Upper lobe of right lung (tissue), 1 donor: ENCODE data around the gene PTPRM. TPM values are rescaled to one million over a fixed set of nuclear protein-coding genes. Genes with fewer than 3 reads are reported as not detected.

ENCODE experiments used
- ATAC-seq: fragments of 200-7000 bp; cut with Tn5 transposase; one replicate; pipeline ENCODE4 v1.9.1; 2020; ENCODE audit warnings: mild to moderate bottlenecking, moderate library complexity
- DNase-seq: peaks from one replicate; pipeline ENCODE4 v3.0.0-alpha.2; 2020
- H3K27ac ChIP-seq: fragments of 200-600 bp; one replicate; pipeline ENCODE4 v1.8.0; 2022
- H3K27me3 ChIP-seq: fragments of 200-600 bp; one replicate; pipeline ENCODE4 v1.8.0; 2022; ENCODE audit warnings: mild to moderate bottlenecking
- H3K36me3 ChIP-seq: fragments of 200-600 bp; one replicate; pipeline ENCODE4 v1.8.0; 2022
- H3K4me1 ChIP-seq: fragments of 200-600 bp; one replicate; pipeline ENCODE4 v1.8.0; 2022
- H3K4me3 ChIP-seq: fragments of 200-600 bp; one replicate; pipeline ENCODE4 v1.8.0; 2022; ENCODE audit warnings: mild to moderate bottlenecking
- H3K9me3 ChIP-seq: fragments of 200-600 bp; one replicate; pipeline ENCODE4 v1.8.0; 2022
- intact Hi-C: fragments of 100-400 bp; cut with DNase I; formaldehyde crosslinking; loops from one replicate; pipeline ENCODE4 v1.11.0; 2022
- total RNA-seq: library from RNA; stranded (reverse); fragmentation: NEBNext Ultra II Directional; extraction: Animal tissue kit (Norgen Biotek cat#: 25700); gene quantifications from one replicate; pipeline ENCODE4 v1.2.1, GENCODE V29; 2021
- TF ChIP-seq, protein P1 (sequence below): fragments of 200-600 bp; IDR thresholded peaks from one replicate; pipeline ENCODE4 v1.8.0; 2022; ENCODE audit warnings: antibody characterized with exemption
- donor health status: DM: no; HTN: yes; CAD: no; lungs with severe emphysema.

PTPRM gene
- total RNA-seq, 1 donor from 2014 or later: 99.3 TPM

DNA sequence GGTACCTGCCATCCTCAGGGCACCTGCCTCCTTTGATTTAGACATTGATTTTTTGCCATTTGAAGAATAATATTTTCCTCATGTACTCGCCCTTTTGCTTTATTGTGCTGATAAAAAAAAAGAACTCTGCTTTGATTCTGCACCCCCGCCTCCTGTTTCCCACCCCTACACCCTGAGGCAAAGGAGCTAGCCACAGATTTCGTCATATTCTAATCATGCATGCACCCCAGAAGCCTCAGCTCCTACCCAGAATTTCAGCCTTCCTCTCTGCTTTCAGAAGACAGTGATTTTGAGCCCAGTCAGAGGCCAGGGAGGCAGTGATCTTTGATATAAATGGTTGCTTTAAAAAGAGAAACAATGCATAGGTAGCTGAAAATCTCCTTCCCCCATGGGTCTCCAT lies 329.0 kb downstream of the PTPRM start:
- H3K4me1 ChIP-seq: peaks cover 5% of the 10 kb centered on the region
- H3K9me3 ChIP-seq: no peaks in the 10 kb centered on the region
- no peak for DNase-seq
- H3K27me3 ChIP-seq: no peaks in the 10 kb centered on the region
- TF ChIP-seq, protein P1, sequence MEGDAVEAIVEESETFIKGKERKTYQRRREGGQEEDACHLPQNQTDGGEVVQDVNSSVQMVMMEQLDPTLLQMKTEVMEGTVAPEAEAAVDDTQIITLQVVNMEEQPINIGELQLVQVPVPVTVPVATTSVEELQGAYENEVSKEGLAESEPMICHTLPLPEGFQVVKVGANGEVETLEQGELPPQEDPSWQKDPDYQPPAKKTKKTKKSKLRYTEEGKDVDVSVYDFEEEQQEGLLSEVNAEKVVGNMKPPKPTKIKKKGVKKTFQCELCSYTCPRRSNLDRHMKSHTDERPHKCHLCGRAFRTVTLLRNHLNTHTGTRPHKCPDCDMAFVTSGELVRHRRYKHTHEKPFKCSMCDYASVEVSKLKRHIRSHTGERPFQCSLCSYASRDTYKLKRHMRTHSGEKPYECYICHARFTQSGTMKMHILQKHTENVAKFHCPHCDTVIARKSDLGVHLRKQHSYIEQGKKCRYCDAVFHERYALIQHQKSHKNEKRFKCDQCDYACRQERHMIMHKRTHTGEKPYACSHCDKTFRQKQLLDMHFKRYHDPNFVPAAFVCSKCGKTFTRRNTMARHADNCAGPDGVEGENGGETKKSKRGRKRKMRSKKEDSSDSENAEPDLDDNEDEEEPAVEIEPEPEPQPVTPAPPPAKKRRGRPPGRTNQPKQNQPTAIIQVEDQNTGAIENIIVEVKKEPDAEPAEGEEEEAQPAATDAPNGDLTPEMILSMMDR: no peak
- ATAC-seq: no peak
- intact Hi-C loops: no loop called here
- no peaks in the 10 kb centered on the region for H3K36me3 ChIP-seq
- H3K4me3 ChIP-seq: no peak overlapping the region
- no peak overlapping the region for H3K27ac ChIP-seq

DNA sequence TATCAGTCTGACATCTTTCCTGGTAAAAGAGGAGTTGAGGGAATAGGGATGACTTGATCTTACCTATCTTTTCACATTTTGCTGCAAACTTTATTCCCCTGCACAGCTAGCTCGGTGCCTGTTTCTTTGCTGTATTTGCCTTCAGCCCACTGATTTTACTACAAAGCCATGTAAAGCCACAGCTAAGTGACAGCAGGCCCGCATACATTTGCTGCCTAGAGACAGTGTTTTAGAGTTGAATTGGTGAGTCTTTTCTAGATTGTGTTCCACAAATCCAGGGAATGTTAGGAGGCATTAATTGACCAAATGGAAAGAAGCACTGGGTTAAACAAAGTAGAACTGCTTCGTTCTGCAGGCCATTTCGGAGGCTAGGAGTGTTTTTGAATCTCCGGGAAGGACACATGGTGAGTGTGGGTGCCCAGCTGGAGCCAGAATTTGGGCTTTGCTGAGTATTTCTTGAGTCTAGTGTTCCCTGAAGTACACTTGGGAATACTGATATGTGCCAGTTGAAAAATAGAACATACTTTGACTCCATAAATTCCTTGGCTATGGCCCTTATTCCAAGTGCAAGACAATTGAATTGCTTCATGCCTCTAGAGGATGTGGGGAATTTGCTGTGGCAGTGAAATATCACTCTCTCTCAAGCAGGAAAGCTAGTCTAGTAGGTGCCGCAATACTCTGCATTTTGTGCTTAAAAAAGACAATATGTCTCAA lies 329.8 kb downstream of the PTPRM start:
- intact Hi-C loops: no loop called here
- peak overlapping the region; percentile 28 for H3K27ac ChIP-seq
- no peaks in the 10 kb centered on the region for H3K27me3 ChIP-seq
- TF ChIP-seq, protein P1: no peak
- ATAC-seq: peak; percentile 85
- H3K36me3 ChIP-seq: no peaks in the 10 kb centered on the region
- DNase-seq: no peak
- H3K4me1 ChIP-seq: peaks cover 5% of the 10 kb centered on the region
- H3K4me3 ChIP-seq: no peak overlapping the region
- no peaks in the 10 kb centered on the region for H3K9me3 ChIP-seq

DNA sequence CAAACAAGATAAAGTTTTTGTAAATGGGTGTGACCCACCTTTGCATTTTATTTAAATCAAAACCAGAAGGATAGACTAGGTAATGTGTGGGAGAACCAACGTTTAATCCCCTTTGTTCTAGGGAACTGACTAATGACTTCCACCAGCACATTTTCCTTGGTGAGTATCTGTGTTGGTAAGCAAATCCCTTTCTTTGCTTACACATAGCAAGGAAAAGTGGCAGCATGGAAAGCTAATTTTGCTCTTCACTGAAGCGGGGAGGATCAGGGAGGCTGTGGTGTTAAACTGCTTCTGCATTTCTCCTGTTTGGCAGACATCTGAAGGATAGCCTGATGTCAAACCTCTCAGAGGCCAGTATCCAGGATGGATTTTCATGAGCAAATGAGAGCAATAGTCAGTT lies 331.1 kb downstream of the PTPRM start:
- TF ChIP-seq, protein P1: no peak
- H3K4me3 ChIP-seq: no peak overlapping the region
- no peak for ATAC-seq
- H3K36me3 ChIP-seq: no peaks in the 10 kb centered on the region
- H3K4me1 ChIP-seq: peaks cover 5% of the 10 kb centered on the region
- intact Hi-C loops: no loop called here
- H3K27ac ChIP-seq: no peak overlapping the region
- H3K27me3 ChIP-seq: no peaks in the 10 kb centered on the region
- DNase-seq: no peak
- no peaks in the 10 kb centered on the region for H3K9me3 ChIP-seq

DNA sequence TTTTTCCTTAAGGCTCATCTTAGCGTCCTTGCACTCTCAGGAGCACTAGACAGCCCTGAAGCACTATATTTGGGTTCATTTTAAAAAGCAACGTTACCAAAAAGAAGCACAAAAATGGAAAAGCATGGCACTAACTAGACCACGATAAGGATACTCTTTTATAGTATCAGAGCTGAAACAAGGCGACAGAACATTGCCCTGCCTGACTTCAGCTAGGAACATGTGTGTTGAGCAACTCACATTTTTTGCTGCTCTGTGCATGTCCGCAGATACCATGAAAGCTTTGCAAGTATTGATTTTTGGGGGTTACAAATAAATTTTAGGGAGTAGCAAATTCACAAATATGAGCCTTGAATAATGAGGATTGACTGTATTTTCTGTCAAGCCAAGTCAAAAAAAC lies 332.0 kb downstream of the PTPRM start:
- ATAC-seq (no peak), DNase-seq (no peak)
- Histone ChIP-seq H3K27ac (no peak overlapping the region), H3K36me3 (no peaks in the 10 kb centered on the region), H3K4me3 (no peak overlapping the region), H3K4me1 (peaks cover 5% of the 10 kb centered on the region), H3K9me3 (no peaks in the 10 kb centered on the region), H3K27me3 (no peaks in the 10 kb centered on the region)
- TF ChIP-seq, protein P1: no peak
- intact Hi-C loops: no loop called here

DNA sequence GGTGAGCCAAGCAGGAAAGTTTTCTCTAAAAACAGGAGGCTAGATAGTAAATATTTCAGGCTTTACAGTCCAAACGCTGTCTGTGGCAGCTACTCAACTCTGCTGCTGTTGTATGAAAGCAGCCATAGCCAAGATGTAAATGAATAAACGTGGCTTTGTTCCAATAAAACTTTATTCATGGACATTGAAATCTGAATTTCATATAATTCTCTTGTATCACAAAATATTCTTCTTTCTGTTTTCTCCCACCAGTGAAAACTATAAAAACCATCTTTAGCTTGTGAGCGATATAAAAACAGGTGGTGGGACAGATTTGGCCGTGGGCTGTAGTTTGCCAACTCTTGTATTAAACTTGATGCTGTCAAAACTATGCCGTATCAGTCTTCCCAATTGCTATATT lies 333.0 kb downstream of the PTPRM start:
- no peaks in the 10 kb centered on the region for H3K36me3 ChIP-seq
- TF ChIP-seq, protein P1: no peak
- intact Hi-C loops: no loop called here
- ATAC-seq: no peak
- H3K9me3 ChIP-seq: no peaks in the 10 kb centered on the region
- H3K4me1 ChIP-seq: peaks cover 5% of the 10 kb centered on the region
- no peak for DNase-seq
- no peaks in the 10 kb centered on the region for H3K27me3 ChIP-seq
- no peak overlapping the region for H3K27ac ChIP-seq
- no peak overlapping the region for H3K4me3 ChIP-seq

DNA sequence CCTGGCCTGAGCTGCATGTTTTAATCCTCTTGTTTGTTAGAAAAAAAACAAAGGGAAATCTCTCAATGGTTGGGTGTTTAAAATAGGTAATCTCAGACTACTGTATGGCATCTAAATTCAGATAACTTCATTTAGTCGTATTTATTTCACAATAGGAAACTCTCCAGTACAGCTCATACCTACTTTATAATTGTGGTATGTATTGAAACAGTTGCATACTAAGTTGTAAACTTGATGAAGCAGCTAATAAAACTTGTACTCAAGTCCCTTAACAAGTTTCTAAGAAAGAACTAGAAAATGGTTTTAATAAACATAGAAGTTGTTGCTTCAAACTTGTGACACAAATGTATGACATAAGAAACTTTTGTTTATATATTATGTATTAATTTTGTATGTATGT lies 334.5 kb downstream of the PTPRM start:
- H3K27ac ChIP-seq: no peak overlapping the region
- ATAC-seq: no peak
- no peak for DNase-seq
- no peak overlapping the region for H3K4me3 ChIP-seq
- intact Hi-C loops: no loop called here
- no peaks in the 10 kb centered on the region for H3K9me3 ChIP-seq
- no peaks in the 10 kb centered on the region for H3K27me3 ChIP-seq
- TF ChIP-seq, protein P1: no peak
- H3K36me3 ChIP-seq: no peaks in the 10 kb centered on the region
- peaks cover 5% of the 10 kb centered on the region for H3K4me1 ChIP-seq
